BLaER1 (cell line): ENCODE results near the gene CIAO2A.

Experiments used
- H3K27ac ChIP-seq: shearing (Covaris generic); formaldehyde crosslinking; 2 replicates; pipeline ENCODE4 v1.8.1; 2022
- H3K27me3 ChIP-seq: shearing (Covaris generic); formaldehyde crosslinking; 2 replicates; pipeline ENCODE4 v1.8.1; 2022
- H3K36me3 ChIP-seq: shearing (Covaris generic); formaldehyde crosslinking; 2 replicates; pipeline ENCODE4 v1.8.1; 2022
- H3K4me1 ChIP-seq: shearing (Covaris generic); formaldehyde crosslinking; 2 replicates; pipeline ENCODE4 v1.8.1; 2022
- H3K4me2 ChIP-seq: shearing (Covaris generic); formaldehyde crosslinking; 2 replicates; pipeline ENCODE4 v1.8.1; 2022
- H3K4me3 ChIP-seq: shearing (Covaris generic); formaldehyde crosslinking; 2 replicates; pipeline ENCODE4 v1.8.1; 2022
- H3K9ac ChIP-seq: shearing (Covaris generic); formaldehyde crosslinking; 2 replicates; pipeline ENCODE4 v1.8.1; 2022
- H3K9me3 ChIP-seq: shearing (Covaris generic); formaldehyde crosslinking; 2 replicates; pipeline ENCODE4 v1.8.1; 2022
- H4K20me1 ChIP-seq: shearing (Covaris generic); formaldehyde crosslinking; 2 replicates; pipeline ENCODE4 v1.8.1; 2022
- Cebpa-rat ChIP-seq: shearing (Covaris generic); IDR thresholded peaks from 2 replicates; pipeline ENCODE4 v1.8.1; 2022

The CIAO2A gene

GRCh38 chr15:64093627-64094417, at the start of gene CIAO2A:
TSS of gene CIAO2A (minus strand) at chr15:64093838. CDS start at chr15:64093768, 70 bp downstream.
- H3K9ac ChIP-seq, result peak within 1 kb of the TSS; percentile 90
- H3K4me1 ChIP-seq, result peaks cover 77% of the 10 kb centered on the region
- no peaks in the 10 kb centered on the region for H3K27me3 ChIP-seq
- H3K27ac ChIP-seq, result peak within 1 kb of the TSS; percentile 90
- H3K4me3 ChIP-seq, result peak within 1 kb of the TSS; percentile 80
- peak within 1 kb of the TSS; percentile 89 for H3K4me2 ChIP-seq
- peaks cover 44% of the 10 kb centered on the region for H4K20me1 ChIP-seq
- TF ChIP-seq Cebpa-rat, result no peak
- H3K36me3 ChIP-seq, result peaks cover 10% of the 10 kb centered on the region
- no peaks in the 10 kb centered on the region for H3K9me3 ChIP-seq

GRCh38 chr15:64143276-64143675, 49.6 kb upstream of the CIAO2A start:
- Histone ChIP-seq H3K9ac (no peak overlapping the region), H3K4me2 (no peak overlapping the region)
- TF ChIP-seq Cebpa-rat, result no peak

GRCh38 chr15:64141798-64142512, 48.3 kb upstream of the CIAO2A start:
- H4K20me1 ChIP-seq, result peaks cover 8% of the 10 kb centered on the region; the same call in 1 of the 2 replicates
- no peak overlapping the region for H3K9ac ChIP-seq
- H3K4me3 ChIP-seq, result no peak overlapping the region
- peaks cover 40% of the 10 kb centered on the region for H3K4me1 ChIP-seq
- peaks cover 64% of the 10 kb centered on the region for H3K36me3 ChIP-seq
- TF ChIP-seq Cebpa-rat, result no peak
- H3K27me3 ChIP-seq, result no peaks in the 10 kb centered on the region
- H3K9me3 ChIP-seq, result no peaks in the 10 kb centered on the region
- H3K4me2 ChIP-seq, result no peak overlapping the region
- no peak overlapping the region for H3K27ac ChIP-seq

More at GRCh38 chr15:64143276-64143675, 49.6 kb upstream of the CIAO2A start:
- Histone ChIP-seq H3K36me3 (peaks cover 51% of the 10 kb centered on the region), H3K27me3 (no peaks in the 10 kb centered on the region), H3K9me3 (no peaks in the 10 kb centered on the region), H3K4me3 (no peak overlapping the region), H3K4me1 (peaks cover 31% of the 10 kb centered on the region), H3K27ac (no peak overlapping the region), H4K20me1 (no peaks in the 10 kb centered on the region)

- Histone ChIP-seq H3K27me3 (no peaks in the 10 kb centered on the region), H4K20me1 (peaks cover 28% of the 10 kb centered on the region; the same call in 1 of the 2 replicates), H3K36me3 (peaks cover 87% of the 10 kb centered on the region), H3K4me2 (no peak overlapping the region), H3K9me3 (no peaks in the 10 kb centered on the region), H3K4me1 (peaks cover 21% of the 10 kb centered on the region), H3K9ac (no peak overlapping the region), H3K27ac (no peak overlapping the region), H3K4me3 (no peak overlapping the region)
- TF ChIP-seq Cebpa-rat, result no peak
Observed at GRCh38 chr15:64138331-64138941, 44.8 kb upstream of the CIAO2A start.

GRCh38 chr15:64137226-64137833, 43.7 kb upstream of the CIAO2A start:
- Histone ChIP-seq H3K4me2 (peak overlapping the region; percentile 35), H3K4me3 (no peak overlapping the region), H3K9me3 (no peaks in the 10 kb centered on the region), H4K20me1 (peaks cover 28% of the 10 kb centered on the region; the same call in 1 of the 2 replicates), H3K27ac (peak overlapping the region; percentile 19; the same call in 1 of the 2 replicates), H3K36me3 (peaks cover 87% of the 10 kb centered on the region), H3K4me1 (peaks cover 19% of the 10 kb centered on the region), H3K27me3 (no peaks in the 10 kb centered on the region), H3K9ac (no peak overlapping the region)
- TF ChIP-seq Cebpa-rat, result no peak

GRCh38 chr15:64136347-64136746, 42.7 kb upstream of the CIAO2A start:
- H3K9ac ChIP-seq, result no peak overlapping the region
- H3K4me3 ChIP-seq, result no peak overlapping the region
- H3K9me3 ChIP-seq, result no peaks in the 10 kb centered on the region
- H3K36me3 ChIP-seq, result peaks cover 87% of the 10 kb centered on the region
- peaks cover 28% of the 10 kb centered on the region; the same call in 1 of the 2 replicates for H4K20me1 ChIP-seq
- no peak for TF ChIP-seq Cebpa-rat
- peaks cover 19% of the 10 kb centered on the region for H3K4me1 ChIP-seq
- no peaks in the 10 kb centered on the region for H3K27me3 ChIP-seq
- H3K27ac ChIP-seq, result 0 out of 2 replicates have a peak overlapping the region, but pooled peaks have one; percentile 19
- no peak overlapping the region for H3K4me2 ChIP-seq

GRCh38 chr15:64134345-64134829, 40.7 kb upstream of the CIAO2A start:
- no peak for TF ChIP-seq Cebpa-rat
- Histone ChIP-seq H3K9ac (no peak overlapping the region), H3K4me1 (peaks cover 19% of the 10 kb centered on the region), H4K20me1 (peaks cover 28% of the 10 kb centered on the region; the same call in 1 of the 2 replicates), H3K9me3 (no peaks in the 10 kb centered on the region), H3K4me3 (no peak overlapping the region), H3K27ac (no peak overlapping the region), H3K27me3 (no peaks in the 10 kb centered on the region), H3K36me3 (peaks cover 96% of the 10 kb centered on the region), H3K4me2 (no peak overlapping the region)

- Histone ChIP-seq H3K4me3 (no peak overlapping the region), H3K4me1 (peaks cover 19% of the 10 kb centered on the region), H3K27me3 (no peaks in the 10 kb centered on the region), H3K27ac (no peak overlapping the region), H3K4me2 (no peak overlapping the region), H4K20me1 (peaks cover 28% of the 10 kb centered on the region; the same call in 1 of the 2 replicates), H3K9ac (no peak overlapping the region), H3K36me3 (peaks cover 100% of the 10 kb centered on the region), H3K9me3 (no peaks in the 10 kb centered on the region)
- TF ChIP-seq Cebpa-rat, result no peak
Observed at GRCh38 chr15:64133623-64134344, 40.1 kb upstream of the CIAO2A start.

GRCh38 chr15:64132217-64132616, 38.6 kb upstream of the CIAO2A start:
- peaks cover 14% of the 10 kb centered on the region for H3K4me1 ChIP-seq
- H3K4me3 ChIP-seq, result no peak overlapping the region
- no peak overlapping the region for H3K4me2 ChIP-seq
- H3K36me3 ChIP-seq, result peaks cover 100% of the 10 kb centered on the region
- no peak overlapping the region for H3K9ac ChIP-seq
- no peaks in the 10 kb centered on the region for H3K9me3 ChIP-seq
- TF ChIP-seq Cebpa-rat, result no peak
- H4K20me1 ChIP-seq, result peaks cover 23% of the 10 kb centered on the region; the same call in 1 of the 2 replicates
- H3K27ac ChIP-seq, result no peak overlapping the region
- H3K27me3 ChIP-seq, result no peaks in the 10 kb centered on the region
